H54 (cell line): ENCODE measurements around the gene NPPA.

Experiments used
- DNase-seq: peaks from one replicate; pipeline ENCODE4 v3.0.0; 2011; ENCODE audit warnings: low spot score, mixed read lengths; ENCODE audit not compliant: insufficient read length
- FAIRE-seq: peaks from 3 replicates; lab custom pipeline; 2011; peaks lifted over from hg19 to GRCh38; lab: Jason Lieb, UNC
- POLR2A ChIP-seq: IDR thresholded peaks from 2 replicates; pipeline ENCODE4 v1.6.1; 2011; ENCODE audit warnings: low read depth, mild to moderate bottlenecking, low read length

The NPPA gene

GRCh38 chr1:11862890-11863289 lies 15.3 kb upstream of the NPPA start:
- FAIRE-seq (no peak), DNase-seq (peak; percentile 47)
- no peak for TF ChIP-seq POLR2A

- DNase-seq (no peak), FAIRE-seq (no peak)
- TF ChIP-seq POLR2A = no peak
These were observed 13.0 kb upstream of the NPPA start for GRCh38 chr1:11860587-11860986.

DNA sequence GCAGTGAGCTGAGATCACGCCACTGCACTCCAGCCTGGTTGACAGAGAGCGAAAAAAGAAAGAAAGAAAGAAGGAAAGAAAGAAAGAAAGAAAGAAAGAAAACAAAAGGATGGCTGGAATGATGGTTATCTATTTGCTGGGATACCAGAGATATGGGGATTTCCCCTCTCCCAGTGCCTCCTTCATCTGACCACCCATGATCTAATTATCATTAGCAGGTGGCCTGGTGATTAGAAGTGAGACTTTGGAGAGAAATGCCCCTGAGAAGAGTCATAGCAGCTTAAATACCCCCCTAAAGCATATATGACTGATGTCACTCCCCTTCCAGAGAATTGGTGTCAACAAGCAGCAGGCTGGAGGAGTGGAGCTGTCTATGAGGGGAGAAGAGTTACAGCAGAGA lies 12.5 kb upstream of the NPPA start:
- TF ChIP-seq POLR2A = no peak
- DNase-seq (no peak), FAIRE-seq (no peak)

- peak; percentile 36 for DNase-seq
- FAIRE-seq = no peak
- no peak for TF ChIP-seq POLR2A
These were observed 11.6 kb upstream of the NPPA start for GRCh38 chr1:11858968-11859871.

GRCh38 chr1:11858613-11858967 lies 11.0 kb upstream of the NPPA start, which contains the start of gene NPPB:
NPPB (minus strand) TSS chr1:11858945; CDS start chr1:11858833, 112 bp downstream.
- TF ChIP-seq POLR2A = no peak
- FAIRE-seq (no peak), DNase-seq (no peak)

- no peak for TF ChIP-seq POLR2A
- DNase-seq (no peak), FAIRE-seq (no peak)
These were observed 10.6 kb upstream of the NPPA start for GRCh38 chr1:11858158-11858557.

- FAIRE-seq (no peak), DNase-seq (no peak)
- no peak for TF ChIP-seq POLR2A
These were observed 9.7 kb upstream of the NPPA start for GRCh38 chr1:11857164-11857851.

DNA sequence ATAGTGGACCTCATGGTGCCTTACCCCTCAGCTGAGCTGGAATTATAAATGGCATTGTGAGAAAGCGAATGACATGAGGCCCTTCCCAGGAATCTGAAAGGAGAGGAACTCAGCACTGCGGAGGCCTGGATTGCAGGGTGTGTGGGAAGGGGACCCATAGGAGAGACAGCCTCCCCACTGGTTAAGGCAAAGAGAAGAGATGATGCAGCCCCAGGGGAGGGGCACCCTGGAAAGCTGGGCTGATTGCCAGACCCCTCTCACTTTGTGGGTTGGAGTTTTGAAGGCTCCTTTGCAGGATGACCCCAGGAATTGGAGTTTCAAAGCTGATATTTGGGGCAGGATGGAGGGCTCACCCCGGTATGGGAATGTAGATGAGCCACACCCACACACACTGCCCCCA lies 9.1 kb upstream of the NPPA start:
- TF ChIP-seq POLR2A = no peak
- DNase-seq = no peak
- FAIRE-seq = no peak

DNA sequence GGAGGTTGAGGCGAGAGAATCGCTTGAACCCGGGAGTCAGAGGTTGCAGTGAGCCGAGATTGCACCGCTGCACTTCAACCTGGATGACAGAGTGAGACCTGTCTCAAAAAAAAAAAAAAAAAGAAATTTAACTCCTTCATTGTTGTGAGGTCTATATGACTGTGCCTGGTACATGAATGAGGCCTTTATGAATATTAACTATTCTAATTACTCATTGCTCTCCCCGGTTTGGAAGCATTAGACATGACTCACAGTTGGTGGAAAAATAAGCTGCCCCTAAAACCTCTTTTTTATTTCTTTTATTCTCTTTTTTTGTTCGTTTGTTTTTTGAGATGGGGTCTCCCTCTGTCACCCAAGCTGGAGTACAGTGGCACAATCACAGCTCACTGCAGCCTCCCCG lies 7.8 kb upstream of the NPPA start:
- DNase-seq (no peak), FAIRE-seq (no peak)
- TF ChIP-seq POLR2A = no peak

DNA sequence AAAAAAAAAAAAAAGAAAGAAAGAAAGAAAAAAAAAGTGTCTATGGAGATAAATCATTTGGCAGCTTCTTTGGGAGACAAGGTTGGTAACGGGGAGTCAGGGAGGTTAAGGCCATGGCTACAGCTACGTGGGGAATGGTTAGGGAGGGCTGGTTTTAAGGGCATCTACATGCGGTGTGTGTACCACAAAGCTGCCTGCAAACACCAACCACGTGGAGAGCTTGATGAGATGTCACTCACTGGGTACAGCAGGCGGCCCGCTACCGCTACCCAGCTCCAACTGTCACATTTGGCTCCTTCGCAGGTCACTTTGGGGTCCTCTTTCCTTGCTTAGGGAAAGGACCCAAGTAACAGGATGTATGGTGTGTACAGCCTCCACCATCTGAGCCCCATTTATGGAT lies 6.9 kb upstream of the NPPA start:
- TF ChIP-seq POLR2A = no peak
- FAIRE-seq (no peak), DNase-seq (no peak)

- FAIRE-seq = no peak
- TF ChIP-seq POLR2A = no peak
- no peak for DNase-seq
These were observed 3.6 kb upstream of the NPPA start for GRCh38 chr1:11851180-11851579.

GRCh38 chr1:11850156-11850555 lies 2.6 kb upstream of the NPPA start:
- FAIRE-seq = no peak
- DNase-seq = no peak
- TF ChIP-seq POLR2A = no peak

DNA sequence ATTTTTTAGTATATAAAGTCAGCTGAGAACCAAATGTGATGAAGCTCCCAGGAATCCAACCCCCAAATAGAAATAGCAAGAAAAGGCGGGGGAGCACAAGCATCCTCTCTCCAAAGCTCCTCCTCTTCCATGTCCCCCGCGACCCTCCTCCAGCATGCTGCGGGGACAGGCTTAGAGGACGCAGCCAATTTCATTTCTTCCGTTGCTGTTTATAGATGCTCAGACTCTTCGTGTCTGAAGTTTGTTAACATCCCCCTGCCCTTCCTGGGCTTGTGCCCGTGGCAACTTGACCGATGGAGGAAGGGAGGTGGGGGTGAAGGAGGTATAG lies 754 bp upstream of the NPPA start:
- TF ChIP-seq POLR2A = no peak
- DNase-seq = no peak
- no peak for FAIRE-seq

DNA sequence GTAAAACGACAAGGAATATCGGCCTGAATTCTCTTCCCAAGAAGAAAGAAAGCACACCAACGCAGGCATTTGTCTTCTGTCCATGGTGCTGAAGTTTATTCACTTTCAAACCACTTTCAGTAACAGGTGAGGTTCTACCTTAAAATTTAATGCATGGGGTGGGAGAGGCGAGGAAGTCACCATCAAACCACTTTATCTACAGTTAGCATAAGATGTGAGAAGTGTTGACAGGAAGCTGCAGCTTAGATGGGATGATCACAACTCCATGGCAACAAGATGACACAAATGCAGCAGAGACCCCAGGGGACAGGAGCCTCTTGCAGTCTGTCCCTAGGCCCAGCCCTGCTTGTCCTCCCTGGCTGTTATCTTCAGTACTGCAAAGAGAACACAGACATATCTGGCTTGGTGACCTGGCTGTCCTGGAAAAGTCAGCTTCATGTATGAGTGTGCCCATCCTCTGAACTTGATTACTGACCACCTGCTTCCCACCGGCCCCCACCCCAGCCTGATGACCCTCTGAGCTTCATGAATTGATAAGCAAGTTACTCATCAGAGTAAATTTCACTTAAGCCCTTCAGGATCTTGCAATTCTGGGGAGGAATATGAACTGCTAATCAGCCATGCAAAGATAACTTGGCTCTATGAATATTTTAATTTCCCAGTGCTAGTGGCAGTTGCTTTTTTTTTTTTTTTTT lies 1.8 kb downstream of the NPPA start:
- no peak for FAIRE-seq
- DNase-seq = no peak
- TF ChIP-seq POLR2A = no peak
